Prostate gland (tissue), 2 donors: ENCODE measurements around the gene PECR. TPM values are rescaled to one million over a fixed set of nuclear protein-coding genes. Genes with fewer than 3 reads are reported as not detected.

Experiments
- DNase-seq: peaks from one replicate; pipeline ENCODE4 v3.0.0-alpha.2; 2019; ENCODE audit warnings: low spot score
- H3K27ac ChIP-seq, 2 donors: fragments of 200-600 bp; sonication (generic); 2 replicates each; pipeline ENCODE4 v1.5.1; 2017 to 2019
- H3K27me3 ChIP-seq: fragments of 200-600 bp; sonication (generic); replicated peaks from 2 replicates; pipeline ENCODE4 v1.5.1; 2019; ENCODE audit not compliant: insufficient read depth
- H3K36me3 ChIP-seq, 2 donors: fragments of 200-600 bp; sonication (generic); 1 replicate in 1 of 2; 2 replicates in 1 of 2; pipeline versions ENCODE4 v1.5.1 to v1.8.1; 2017 to 2019
- H3K4me1 ChIP-seq: fragments of 200-600 bp; sonication (generic); replicated peaks from 2 replicates; pipeline ENCODE4 v1.5.1; 2019
- H3K4me3 ChIP-seq, 2 donors: fragments of 200-600 bp; sonication (generic); 2 replicates each; pipeline ENCODE4 v1.5.1; 2017 to 2019
- H3K9me3 ChIP-seq: fragments of 200-600 bp; sonication (generic); 2 replicates; pipeline ENCODE4 v1.5.1; 2017
- POLR2A ChIP-seq: fragments of 450-650 bp; IDR thresholded peaks from one replicate; pipeline ENCODE4 v1.6.1; 2016; ENCODE audit warnings: antibody characterized with exemption, mild to moderate bottlenecking
- POLR2AphosphoS5 ChIP-seq: sonication (generic); formaldehyde crosslinking; IDR thresholded peaks from one replicate; pipeline ENCODE4 v1.6.1; 2017; ENCODE audit warnings: antibody characterized with exemption
- WGBS: methylation state at CpG from one replicate; pipeline ENCODE4 v1.1.5; 2018; 5-methylcytosine and 5-hydroxymethylcytosine counted together
- intact Hi-C: fragments of 100-400 bp; cut with DNase I; formaldehyde crosslinking; loops from one replicate; pipeline ENCODE4 v1.14.2; 2022
- total RNA-seq, 2 donors: library from RNA; depleted of rRNA; stranded (reverse); fragments of >200 nt; gene quantifications; one replicate each; pipeline ENCODE4 v1.1.0, GENCODE V29; 2016
- TF ChIP-seq, protein P1 (sequence below), 4 experiments: fragments of 200-600 bp in 2 of 4; fragments of 450-650 bp in 2 of 4; sonication (generic) in 2 of 4; IDR thresholded peaks; 1 replicate in 3 of 4; 2 replicates in 1 of 4; pipeline ENCODE4 v1.5.1; 2016 to 2019; ENCODE audit warnings: antibody characterized with exemption in 4 of 4, mild to moderate bottlenecking in 2 of 4, moderate library complexity in 2 of 4

Gene PECR
- total RNA-seq, 2 donors from 2014 or later, result 6.9 to 16.3 TPM

- H3K27me3 ChIP-seq, result no peaks in the 10 kb centered on the region
- TF ChIP-seq, protein P1, sequence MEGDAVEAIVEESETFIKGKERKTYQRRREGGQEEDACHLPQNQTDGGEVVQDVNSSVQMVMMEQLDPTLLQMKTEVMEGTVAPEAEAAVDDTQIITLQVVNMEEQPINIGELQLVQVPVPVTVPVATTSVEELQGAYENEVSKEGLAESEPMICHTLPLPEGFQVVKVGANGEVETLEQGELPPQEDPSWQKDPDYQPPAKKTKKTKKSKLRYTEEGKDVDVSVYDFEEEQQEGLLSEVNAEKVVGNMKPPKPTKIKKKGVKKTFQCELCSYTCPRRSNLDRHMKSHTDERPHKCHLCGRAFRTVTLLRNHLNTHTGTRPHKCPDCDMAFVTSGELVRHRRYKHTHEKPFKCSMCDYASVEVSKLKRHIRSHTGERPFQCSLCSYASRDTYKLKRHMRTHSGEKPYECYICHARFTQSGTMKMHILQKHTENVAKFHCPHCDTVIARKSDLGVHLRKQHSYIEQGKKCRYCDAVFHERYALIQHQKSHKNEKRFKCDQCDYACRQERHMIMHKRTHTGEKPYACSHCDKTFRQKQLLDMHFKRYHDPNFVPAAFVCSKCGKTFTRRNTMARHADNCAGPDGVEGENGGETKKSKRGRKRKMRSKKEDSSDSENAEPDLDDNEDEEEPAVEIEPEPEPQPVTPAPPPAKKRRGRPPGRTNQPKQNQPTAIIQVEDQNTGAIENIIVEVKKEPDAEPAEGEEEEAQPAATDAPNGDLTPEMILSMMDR (IDR thresholded peaks at IDR 0.05), result no peak
- TF ChIP-seq POLR2AphosphoS5 (no peak), POLR2A (no peak)
- no peaks in the 10 kb centered on the region for H3K9me3 ChIP-seq
- WGBS, result 91% methylated on average over 3 of the region's 3 CpGs
- no peaks in the 10 kb centered on the region for H3K36me3 ChIP-seq
- DNase-seq, result no peak
- H3K4me3 ChIP-seq, result no peak overlapping the region
- no peak overlapping the region for H3K27ac ChIP-seq
- intact Hi-C loops, result no loop called here
- H3K4me1 ChIP-seq, result no peaks in the 10 kb centered on the region
Observed at GRCh38 chr2:216008387-216008786, 73.2 kb downstream of the PECR start.

DNA sequence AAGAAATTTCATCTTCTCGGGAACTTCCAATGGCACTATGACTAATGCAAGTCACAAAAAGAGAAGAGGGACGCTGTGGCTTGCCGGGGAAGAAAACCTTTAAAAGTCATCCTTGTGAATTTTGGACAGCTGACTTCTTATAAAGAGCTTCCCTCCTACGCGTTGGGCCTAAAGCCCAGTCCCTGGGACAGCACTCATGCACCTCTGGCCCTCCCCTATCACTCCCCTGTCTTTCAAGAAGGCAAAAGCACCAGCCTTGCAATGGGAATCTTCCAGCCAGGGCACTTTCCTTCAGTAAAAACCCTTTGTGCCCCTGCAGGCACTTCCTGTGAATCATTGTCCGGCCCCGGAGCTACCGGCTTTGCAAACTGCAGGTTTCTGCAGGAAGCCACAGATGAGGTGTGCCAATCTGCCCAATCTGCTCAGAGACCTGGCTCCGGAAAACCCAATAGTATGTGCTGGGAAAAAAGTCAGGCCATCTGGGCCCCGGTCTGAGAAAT, 75.4 kb downstream of the PECR start:
- Histone ChIP-seq H3K27ac (no peak overlapping the region), H3K9me3 (no peaks in the 10 kb centered on the region), H3K4me1 (no peaks in the 10 kb centered on the region), H3K27me3 (no peaks in the 10 kb centered on the region), H3K36me3 (no peaks in the 10 kb centered on the region), H3K4me3 (no peak overlapping the region)
- intact Hi-C loops, result no loop called here
- TF ChIP-seq POLR2AphosphoS5 (peak; percentile 53), POLR2A (no peak)
- DNase-seq, result peak; percentile 49
- 9% methylated on average over 10 of the region's 10 CpGs for WGBS

DNA sequence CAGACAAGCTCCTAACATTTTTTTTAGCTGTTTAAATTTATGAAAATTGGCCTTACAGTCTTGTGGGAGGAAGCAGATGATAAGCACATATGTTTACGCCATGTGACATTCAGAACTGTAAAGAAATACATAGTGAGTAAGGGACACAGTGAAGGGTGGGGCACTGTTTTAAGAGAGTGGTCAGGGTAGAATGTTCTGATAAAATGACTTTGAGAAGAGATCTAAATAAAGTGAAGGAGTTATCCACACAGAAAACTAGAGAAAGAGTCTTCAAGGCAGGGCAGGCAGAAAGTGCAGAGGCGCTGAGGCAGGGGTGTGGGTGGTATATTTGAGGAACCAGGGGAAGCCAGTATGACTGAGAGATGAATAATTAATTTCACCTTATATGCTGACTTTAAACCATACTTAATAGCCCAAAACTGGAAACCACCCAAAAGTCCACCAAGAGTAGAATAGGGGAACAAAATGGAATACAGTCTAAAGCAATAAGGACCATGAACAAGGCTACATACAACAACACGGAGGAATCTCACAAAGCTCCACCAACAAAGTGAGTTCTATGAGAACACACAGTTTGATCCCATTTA, 76.8 kb downstream of the PECR start:
- Histone ChIP-seq H3K4me3 (no peak overlapping the region), H3K36me3 (no peaks in the 10 kb centered on the region), H3K9me3 (no peaks in the 10 kb centered on the region), H3K27ac (no peak overlapping the region), H3K27me3 (no peaks in the 10 kb centered on the region), H3K4me1 (no peaks in the 10 kb centered on the region)
- intact Hi-C loops, result no loop called here
- DNase-seq, result no peak
- TF ChIP-seq, protein P1 (IDR thresholded peaks at IDR 0.05), result no peak
- TF ChIP-seq POLR2A, result no peak
- TF ChIP-seq POLR2AphosphoS5, result no peak
- 92% methylated on average over 3 of the region's 3 CpGs for WGBS

DNA sequence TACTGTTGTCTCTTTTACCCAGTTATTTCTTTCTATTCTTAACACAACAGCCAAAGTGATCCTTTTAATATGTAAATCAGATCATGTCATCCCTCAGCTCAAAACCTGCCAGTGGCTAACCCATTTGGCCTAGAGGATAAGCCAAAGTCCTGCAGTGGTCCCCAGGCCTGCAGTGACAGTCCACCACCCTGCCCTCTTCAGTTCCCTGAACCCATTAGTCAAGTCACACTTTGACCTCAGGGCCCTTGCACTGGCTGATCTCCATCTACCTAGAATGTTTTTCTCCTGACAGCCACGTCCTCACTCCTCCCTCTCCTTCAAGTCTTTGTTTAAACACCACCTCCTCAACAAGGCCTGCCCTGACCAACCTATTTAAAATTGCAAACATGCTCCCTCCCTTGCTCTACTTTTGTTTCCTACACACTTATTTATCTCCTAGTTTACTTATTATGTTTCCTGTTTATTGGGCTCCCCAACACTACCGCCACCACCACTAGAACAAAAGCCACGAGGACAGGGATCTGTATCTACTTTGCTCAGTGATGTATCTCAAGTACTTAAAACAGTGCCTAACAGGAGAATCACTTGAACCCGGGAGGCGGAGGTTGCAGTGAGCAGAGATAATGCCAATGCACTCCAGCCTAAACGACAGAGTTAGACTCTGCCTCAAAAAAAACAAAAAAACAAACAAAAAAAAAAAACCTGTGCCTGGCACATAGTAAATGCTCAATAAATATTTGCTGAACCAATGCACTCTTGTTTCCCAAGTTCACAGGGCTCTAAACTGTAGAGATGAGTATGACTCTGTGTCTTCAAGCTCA, 77.5 kb downstream of the PECR start:
- H3K4me3 ChIP-seq, result no peak overlapping the region
- H3K9me3 ChIP-seq, result no peaks in the 10 kb centered on the region
- TF ChIP-seq POLR2AphosphoS5, result no peak
- TF ChIP-seq, protein P1 (IDR thresholded peaks at IDR 0.05), result no peak
- H3K4me1 ChIP-seq, result no peaks in the 10 kb centered on the region
- H3K27me3 ChIP-seq, result no peaks in the 10 kb centered on the region
- intact Hi-C loops, result no loop called here
- H3K27ac ChIP-seq, result no peak overlapping the region
- no peak for DNase-seq
- 82% methylated on average over 6 of the region's 6 CpGs for WGBS
- no peaks in the 10 kb centered on the region for H3K36me3 ChIP-seq

- DNase-seq, result no peak
- Histone ChIP-seq H3K9me3 (no peaks in the 10 kb centered on the region), H3K27ac (no peak overlapping the region), H3K36me3 (no peaks in the 10 kb centered on the region), H3K4me3 (no peak overlapping the region), H3K4me1 (no peaks in the 10 kb centered on the region), H3K27me3 (no peaks in the 10 kb centered on the region)
- intact Hi-C loops, result no loop called here
- 89% methylated on average over 2 of the region's 2 CpGs for WGBS
- TF ChIP-seq POLR2AphosphoS5 (no peak), POLR2A (no peak)
- TF ChIP-seq, protein P1 (IDR thresholded peaks at IDR 0.05), result no peak
Observed at GRCh38 chr2:216002693-216003092, 78.9 kb downstream of the PECR start.
